Fibroblast of skin of back (primary cell): ENCODE results near the gene CAPNS1. TPM values are rescaled to one million over a fixed set of nuclear protein-coding genes. Genes with fewer than 3 reads are reported as not detected.

Experiments used
- DNase-seq: peaks from one replicate; pipeline ENCODE4 v3.0.0-alpha.2; 2013
- polyA plus RNA-seq, 2 experiments: library from polyadenylated mRNA; unstranded; fragments of 120-200 nt; gene quantifications; one replicate each; pipeline ENCODE4 v1.2.1, GENCODE V29; 2013; ENCODE audit not compliant: insufficient read length in 2 of 2

Gene CAPNS1
- 1,153 TPM for polyA plus RNA-seq (2013, experiment 1 of 2; ENCODE audit: insufficient read length)
- 987 TPM for polyA plus RNA-seq (2013, experiment 2 of 2; ENCODE audit: insufficient read length)

- DNase-seq, result peak; percentile 95
Observed at GRCh38 chr19:36139473-36140303, at the start of gene CAPNS1. TSS of gene CAPNS1 (plus strand) at chr19:36140066. CDS start at chr19:36141012, 946 bp downstream.

DNA sequence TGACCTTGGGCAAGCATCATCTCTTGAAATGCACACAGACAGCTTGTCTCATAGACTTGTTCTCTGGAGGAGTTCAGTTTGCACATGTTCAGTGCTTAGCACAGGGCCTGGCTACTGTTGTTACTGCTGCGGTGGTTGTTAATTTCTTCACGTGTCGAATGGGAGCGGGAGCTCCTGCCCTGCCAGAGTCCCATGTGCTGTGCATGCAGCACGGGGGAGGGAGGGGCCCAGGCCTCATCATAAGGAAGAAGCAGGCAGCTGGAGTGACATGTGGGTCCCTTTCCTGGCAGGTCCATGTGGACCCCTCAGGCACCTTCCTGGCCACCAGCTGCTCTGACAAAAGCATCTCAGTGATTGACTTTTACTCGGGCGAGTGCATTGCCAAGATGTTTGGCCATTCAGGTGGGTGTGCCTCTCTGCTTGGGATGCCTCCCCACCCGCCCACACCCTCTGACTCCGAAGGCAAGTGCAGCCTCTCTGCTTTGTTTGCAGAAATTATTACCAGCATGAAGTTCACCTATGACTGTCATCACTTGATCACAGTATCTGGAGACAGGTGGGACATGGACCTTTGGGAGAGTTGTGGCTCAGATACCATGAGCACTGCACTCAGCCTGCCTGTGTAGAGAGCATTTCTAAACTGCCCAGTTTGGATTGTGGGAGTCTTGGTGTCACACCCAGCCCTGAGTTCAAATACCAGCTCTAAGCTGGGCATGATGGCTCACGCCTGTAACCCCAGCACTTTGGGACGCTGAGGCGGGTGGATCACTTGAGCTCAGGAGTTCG, 48.8 kb upstream of the CAPNS1 start:
- no peak for DNase-seq

DNA sequence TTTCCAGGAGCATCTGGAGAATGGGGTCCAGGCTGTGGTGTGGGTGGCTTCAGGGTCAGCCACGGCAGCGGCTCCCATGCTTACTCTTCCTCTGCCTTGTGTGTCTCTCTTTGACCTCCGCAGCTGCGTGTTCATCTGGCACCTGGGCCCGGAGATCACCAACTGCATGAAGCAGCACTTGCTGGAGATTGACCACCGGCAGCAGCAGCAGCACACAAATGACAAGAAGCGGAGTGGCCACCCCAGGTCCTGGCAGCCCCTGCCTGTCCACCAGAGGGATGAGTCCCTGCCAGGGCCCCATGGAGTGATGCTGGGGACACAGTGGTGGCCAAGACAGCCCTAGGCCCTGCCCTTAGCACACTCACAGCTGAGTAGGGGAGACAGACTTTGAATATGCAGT, 47.3 kb upstream of the CAPNS1 start:
- no peak for DNase-seq

DNA sequence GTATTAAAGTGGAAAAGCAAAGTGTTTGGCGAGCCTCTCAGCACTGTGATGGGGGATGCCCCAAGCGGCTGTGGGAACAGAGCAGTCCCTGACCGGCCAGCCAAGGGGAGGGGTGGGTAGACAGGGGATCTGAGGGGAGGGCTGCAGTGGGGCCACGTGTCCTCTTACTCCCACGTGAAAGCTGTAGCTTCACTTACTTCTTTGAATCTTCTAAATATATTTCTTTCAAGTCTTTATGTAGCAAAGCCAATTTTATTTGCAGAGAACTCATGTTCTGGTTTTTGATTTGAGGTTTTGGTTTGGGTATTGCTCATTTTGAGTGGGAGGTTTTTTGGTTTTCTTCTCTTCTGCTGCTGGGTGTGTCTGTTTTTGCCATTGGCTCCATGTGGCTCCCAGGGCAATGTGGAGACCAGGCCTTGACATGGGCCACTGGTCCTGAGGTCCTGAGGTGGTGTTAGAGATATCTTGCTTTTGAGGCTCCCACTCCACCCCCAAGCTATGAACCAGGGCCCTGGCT, 46.7 kb upstream of the CAPNS1 start:
- no peak for DNase-seq

- no peak for DNase-seq
Observed at GRCh38 chr19:36093687-36094086, 46.2 kb upstream of the CAPNS1 start.

- DNase-seq, result no peak
Observed at GRCh38 chr19:36097036-36097435, 42.8 kb upstream of the CAPNS1 start.

DNA sequence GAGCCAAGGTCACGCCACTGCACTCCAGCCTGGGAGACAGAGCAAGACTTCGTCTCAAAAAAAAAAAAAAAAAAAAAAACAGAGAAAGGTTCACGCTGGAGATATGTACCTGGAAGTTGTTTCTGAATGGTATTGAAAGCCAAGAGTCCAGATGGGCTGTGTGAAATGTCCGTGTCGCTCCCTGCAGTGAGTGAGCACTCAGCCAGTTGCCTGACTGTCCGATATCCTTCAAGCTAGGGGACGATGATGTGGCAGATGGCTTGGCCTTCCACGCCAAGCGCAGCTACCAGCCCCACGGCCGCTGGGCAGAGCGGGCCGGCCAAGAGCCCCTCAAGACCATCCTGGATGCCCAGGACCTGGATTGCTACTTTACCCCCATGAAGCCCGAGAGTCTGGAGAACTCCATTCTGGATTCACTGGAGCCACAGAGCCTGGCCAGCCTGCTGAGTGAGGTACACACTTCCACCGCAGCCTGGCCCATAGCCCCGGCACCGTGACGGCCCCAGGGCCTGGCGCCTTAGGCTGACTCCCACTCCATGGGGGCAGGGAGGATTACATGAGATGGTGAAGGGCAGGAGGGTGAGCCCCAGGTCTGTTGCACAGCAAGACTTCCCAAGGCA, 40.6 kb upstream of the CAPNS1 start:
- no peak for DNase-seq

- no peak for DNase-seq
Observed at GRCh38 chr19:36100476-36100875, 39.4 kb upstream of the CAPNS1 start.

DNA sequence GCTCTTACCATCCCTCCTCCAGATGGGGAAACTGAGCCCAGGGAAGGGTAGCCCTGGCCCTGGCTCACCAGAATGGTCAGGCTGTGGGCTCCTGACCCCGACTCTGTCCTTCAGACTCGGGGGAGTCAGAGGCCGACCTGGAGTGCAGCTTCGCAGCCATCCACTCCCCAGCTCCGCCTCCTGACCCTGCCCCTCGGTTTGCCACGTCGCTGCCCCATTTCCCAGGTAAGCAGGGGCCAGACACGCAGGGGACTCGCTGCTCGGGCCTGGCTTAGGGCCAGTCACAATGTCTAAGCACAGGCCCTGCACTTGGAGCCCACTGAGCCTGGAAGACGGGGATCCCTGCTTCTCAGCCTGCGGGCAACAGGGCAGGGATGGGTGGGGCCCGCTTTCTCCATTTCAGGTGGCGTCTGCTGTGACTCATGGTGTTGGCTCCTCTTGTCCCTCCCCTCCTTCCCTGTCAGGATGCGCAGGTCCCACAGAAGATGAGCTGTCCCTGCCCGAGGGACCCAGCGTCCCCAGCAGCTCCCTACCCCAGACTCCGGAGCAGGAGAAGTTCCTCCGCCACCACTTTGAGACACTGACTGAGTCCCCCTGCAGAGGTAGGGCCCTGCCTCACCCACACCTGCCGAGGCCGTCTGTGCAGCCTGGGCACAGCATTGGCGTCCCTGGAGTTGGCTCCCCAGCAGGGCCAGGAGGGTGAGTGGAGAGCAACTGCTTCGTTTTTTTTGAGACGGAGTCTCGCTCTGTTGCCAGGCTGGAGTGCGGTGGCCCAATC, 38.1 kb upstream of the CAPNS1 start:
- DNase-seq, result no peak

GRCh38 chr19:36103040-36103626, 36.7 kb upstream of the CAPNS1 start:
- DNase-seq, result no peak

DNA sequence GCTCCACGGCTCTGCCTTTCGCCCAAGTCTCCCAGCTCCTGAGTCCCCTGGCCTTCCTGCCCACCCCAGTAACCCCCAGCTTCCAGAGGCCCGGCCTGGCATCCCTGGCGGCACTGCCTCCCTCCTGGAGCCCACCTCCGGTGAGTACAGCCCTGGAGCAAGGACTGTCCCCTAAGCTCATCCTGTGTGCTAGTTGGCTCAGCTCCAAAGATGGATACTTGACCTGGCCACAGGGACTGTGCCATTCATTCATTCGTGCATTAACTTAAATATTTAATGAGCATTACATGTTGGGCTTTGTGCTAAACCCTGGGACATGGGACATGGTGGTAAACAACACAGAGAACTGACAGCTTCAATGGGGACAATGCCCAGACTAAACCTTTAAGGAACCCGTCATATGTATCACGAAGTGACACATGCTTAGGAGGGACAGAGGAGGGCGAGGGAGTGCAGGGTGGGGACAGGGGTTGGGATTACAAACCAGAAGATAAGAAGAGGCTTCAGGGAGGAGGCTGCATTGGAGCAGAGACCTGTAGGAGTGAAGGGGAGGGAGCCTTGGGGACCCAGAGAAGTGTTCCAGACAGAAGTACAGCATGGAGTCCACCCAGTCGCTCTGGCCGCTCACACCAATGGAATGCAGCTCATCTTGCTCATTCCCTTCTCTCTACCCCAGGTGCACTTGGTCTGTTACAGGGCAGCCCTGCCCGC, 35.9 kb upstream of the CAPNS1 start:
- peak; percentile 11 for DNase-seq

DNA sequence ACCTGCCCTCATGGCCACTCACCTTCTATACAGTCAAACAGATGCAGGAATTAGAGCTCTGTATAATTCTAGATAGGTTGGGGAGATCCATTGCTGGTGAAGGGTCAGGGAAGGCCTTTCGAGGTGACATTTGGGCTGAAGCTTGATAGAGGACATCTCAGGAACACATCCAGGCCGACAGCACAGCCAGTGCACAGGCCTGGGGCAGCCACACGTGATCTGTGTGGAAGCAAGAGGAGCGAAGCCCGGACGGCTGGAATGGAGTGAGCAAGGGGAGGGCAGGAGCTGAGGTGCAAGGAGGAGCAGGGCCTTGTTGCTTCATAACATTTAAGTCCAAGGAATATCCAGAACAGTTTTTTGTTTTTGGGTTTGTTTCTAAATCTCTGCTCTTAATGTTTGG, 33.4 kb upstream of the CAPNS1 start:
- DNase-seq, result no peak

GRCh38 chr19:36106991-36107390, 32.9 kb upstream of the CAPNS1 start:
- DNase-seq, result no peak

GRCh38 chr19:36108684-36109083, 31.2 kb upstream of the CAPNS1 start:
- DNase-seq, result no peak

GRCh38 chr19:36110487-36111199, 29.2 kb upstream of the CAPNS1 start, which contains the start of gene OVOL3:
TSS of gene OVOL3 (plus strand) at chr19:36111143. CDS start at chr19:36111203, 60 bp downstream.
- no peak for DNase-seq

DNA sequence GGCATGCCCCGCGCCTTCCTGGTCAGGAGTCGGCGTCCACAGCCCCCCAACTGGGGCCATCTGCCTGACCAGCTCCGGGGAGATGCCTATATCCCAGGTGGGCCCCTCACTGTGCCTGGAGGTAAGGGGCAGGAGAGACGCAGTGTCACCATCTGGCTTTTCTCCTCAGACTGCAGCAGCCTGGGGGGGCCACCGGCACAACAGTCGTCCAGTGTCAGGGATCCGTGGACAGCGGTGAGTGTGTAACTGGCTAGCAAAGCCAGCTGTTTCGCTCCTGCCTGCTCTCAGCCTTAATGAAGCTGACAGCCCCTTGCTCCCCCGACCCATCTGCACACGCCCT, 28.7 kb upstream of the CAPNS1 start:
- DNase-seq, result no peak

GRCh38 chr19:36112678-36113077, 27.2 kb upstream of the CAPNS1 start:
- DNase-seq, result no peak

DNA sequence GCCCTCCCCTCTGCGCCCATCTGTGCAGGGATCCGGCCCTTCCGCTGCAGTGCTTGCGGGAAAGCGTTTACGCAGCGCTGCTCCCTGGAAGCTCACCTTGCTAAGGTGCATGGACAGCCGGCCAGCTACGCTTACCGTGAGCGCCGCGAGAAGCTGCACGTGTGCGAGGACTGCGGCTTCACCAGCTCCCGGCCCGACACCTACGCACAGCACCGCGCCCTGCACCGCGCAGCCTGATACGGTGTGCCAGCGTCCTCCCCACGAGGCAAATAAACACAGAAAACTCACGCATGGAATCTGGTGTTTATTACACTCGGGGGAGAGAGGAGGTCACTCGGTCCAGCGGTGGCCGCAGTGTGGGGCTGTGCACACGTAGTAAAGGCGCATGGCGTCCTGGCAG, 26.4 kb upstream of the CAPNS1 start:
- no peak for DNase-seq

- DNase-seq, result peak; percentile 41
Observed at GRCh38 chr19:36113894-36114720, 25.8 kb upstream of the CAPNS1 start.
